Amniotic stem cell (primary cell): ENCODE results near the gene AP3S2.
"Not testable (repeated sequence)": the region's sequence is repeated elsewhere in the genome, so short reads cannot be mapped to it uniquely, and the experiment has no call there.

Experiments used
- DNase-seq: peaks from one replicate; lab custom pipeline; 2025; lab: John Stamatoyannopoulos, UW

The AP3S2 gene

DNA sequence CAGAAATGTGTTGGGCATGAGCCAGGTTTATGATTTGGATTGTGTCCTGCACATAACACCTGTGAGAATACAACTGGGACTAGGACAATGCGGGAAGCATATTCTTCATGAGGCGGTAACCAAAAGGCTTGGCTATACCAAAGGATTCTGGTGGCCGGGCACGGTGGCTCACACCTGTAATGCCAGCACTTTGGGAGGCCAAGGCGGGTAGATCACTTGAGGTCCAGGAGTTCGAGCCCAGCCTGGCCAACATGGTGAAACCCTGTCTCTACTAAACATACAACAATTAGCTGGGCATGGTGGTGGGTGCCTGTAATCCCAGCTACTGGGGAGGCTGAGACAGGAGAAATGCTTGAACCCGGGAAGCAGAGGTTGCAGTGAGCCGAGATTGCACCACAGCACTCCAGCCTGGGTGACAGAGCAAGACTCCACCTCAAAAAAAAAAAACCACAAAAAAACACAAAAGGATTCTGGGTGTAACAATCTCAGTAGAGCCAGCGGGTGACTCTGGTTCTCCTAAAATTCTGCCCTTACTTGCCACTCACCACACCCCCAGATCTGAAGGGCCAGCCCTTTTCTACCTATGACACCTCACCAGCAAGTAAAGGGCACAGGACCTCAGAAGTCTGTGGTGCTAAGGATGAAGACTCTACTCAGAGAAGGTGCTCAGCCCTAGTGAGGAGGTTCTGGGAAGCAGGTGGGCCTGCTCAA is 59.2 kb downstream of the AP3S2 start:
- DNase-seq: not testable (repeated sequence)

- no peak for DNase-seq
Observed at GRCh38 chr15:89833966-89834365, 59.8 kb downstream of the AP3S2 start.

DNA sequence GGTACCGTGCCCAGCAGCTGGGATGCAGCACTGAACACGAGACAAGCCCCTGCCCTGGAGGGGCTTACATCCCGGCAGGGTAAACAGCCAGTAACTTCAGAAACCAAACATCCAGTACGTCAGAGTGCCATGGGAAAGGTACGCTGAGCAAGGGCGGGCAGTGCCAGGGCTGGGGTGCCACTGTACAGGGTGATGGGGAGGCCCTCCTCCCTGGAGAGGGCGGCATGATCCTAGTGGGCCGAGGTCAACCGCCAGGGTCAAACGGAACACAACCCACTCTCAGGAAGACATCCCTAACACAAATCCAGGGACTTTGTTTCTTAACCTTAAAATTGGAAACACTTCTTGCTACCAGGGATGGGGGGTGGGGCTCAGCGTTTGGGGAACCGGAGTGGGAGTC is 63.2 kb downstream of the AP3S2 start:
- DNase-seq: no peak

GRCh38 chr15:89829616-89830440 is 64.0 kb downstream of the AP3S2 start:
- no peak for DNase-seq

- DNase-seq: no peak
Observed at GRCh38 chr15:89829161-89829560, 64.6 kb downstream of the AP3S2 start.

GRCh38 chr15:89828281-89829145 is 65.3 kb downstream of the AP3S2 start:
- DNase-seq: no peak

- DNase-seq: no peak
Observed at GRCh38 chr15:89827829-89828228, 66.0 kb downstream of the AP3S2 start.

DNA sequence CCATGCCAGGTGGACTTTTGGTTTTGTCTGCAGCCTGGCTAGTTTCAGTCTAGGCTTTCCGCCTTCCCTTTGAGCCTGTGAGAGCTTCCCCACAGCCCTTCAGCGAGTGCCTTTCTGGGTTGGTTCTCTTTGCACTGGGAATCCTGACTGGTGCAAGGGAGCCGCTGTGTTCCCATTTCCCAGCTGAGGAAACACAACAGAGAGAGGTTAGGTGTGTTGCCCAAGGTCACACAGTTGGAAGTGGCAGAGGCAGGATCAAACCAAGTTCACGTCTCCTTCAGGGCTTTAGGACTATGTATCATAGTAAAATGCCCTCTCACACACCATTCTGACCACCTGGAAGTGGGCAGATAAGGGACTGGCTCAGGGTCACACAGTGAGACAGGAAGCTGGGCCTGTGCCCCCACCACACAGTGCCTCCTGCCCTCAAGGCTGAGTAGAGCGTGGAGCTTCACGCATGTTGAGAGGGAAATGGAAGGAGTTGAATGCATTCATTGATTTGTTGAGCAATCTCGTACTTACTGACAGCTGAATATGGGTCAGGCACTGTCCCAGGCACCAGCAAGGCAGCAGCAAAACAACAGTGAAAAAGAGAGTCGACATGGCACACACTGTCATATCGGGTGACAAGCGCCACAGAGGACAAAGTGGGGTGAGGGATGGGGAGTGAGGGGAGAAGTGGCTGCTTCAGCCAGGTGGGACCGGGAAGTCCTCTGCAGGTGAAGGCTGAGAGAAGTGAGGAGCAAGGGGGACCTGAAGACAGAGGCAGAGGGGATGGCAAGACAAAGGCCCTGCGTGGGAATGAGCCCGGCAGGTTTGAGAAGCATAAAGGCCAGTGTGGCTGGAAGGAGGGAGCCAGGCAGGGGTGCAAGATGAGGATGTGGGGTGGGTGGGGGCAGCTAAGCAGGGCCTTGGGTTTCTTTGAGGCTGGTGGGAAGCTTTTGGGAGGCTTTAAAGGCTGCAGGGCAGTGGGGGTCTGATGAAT is 66.8 kb downstream of the AP3S2 start:
- DNase-seq: no peak

GRCh38 chr15:89825271-89825940 is 68.4 kb downstream of the AP3S2 start:
- no peak for DNase-seq

- DNase-seq: no peak
Observed at GRCh38 chr15:89824607-89824867, 69.3 kb downstream of the AP3S2 start.

- DNase-seq: no peak
Observed at GRCh38 chr15:89823836-89824606, 69.8 kb downstream of the AP3S2 start.

DNA sequence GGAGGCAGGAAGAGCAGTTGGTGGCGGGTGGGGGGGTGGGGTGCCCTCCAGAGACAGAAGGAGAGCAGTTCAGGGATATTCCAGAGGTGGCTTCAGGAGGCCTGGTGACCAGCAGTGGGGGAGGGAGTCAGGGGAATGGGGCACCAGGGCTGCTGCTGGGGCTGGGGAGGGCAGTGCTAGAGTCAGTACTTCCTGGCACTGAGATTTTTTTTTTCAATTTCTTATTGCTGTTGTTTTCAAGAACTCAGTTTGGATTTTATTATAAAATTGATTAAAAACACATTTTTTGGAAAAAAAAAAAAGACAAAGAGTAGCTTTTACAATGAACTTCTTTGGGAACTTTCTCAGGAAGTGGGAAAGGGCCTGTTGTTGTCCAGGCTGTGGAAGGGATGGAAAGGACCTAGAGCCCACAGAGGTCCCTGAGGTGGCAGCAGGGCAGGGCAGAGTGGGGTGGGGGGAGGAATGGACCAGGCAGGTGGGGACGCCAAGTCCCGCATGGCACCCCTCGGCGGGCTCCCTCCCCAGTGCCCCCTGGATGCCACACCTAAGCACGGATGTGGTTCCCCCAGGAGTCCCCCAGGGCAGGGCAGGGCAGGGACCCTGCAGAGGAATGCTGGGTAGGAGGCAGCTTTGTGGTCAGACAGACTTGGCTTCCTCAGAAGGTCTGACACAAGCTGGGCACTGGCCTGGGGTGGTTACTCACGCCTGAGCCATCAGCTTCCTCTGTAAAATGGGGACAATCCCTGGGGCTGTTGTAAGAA is 70.7 kb downstream of the AP3S2 start:
- no peak for DNase-seq

DNA sequence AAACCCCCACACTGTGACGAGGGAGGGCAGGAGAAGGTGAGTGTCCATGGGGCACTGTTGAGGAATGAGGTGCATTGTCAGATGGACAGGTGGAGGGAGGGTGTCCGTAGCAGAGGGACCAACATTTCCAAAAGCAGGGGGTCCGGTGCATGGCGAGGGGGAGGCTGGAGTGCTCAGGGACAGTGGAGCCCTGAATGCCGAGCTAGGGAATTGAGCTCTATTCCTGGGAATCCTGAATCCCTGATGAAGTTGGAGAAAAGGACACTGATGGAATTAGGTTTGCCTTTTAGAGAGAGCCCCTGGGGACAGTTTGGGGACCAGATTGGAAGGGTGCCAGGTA is 71.2 kb downstream of the AP3S2 start:
- no peak for DNase-seq

- no peak for DNase-seq
Observed at GRCh38 chr15:89822026-89822425, 71.8 kb downstream of the AP3S2 start.

DNA sequence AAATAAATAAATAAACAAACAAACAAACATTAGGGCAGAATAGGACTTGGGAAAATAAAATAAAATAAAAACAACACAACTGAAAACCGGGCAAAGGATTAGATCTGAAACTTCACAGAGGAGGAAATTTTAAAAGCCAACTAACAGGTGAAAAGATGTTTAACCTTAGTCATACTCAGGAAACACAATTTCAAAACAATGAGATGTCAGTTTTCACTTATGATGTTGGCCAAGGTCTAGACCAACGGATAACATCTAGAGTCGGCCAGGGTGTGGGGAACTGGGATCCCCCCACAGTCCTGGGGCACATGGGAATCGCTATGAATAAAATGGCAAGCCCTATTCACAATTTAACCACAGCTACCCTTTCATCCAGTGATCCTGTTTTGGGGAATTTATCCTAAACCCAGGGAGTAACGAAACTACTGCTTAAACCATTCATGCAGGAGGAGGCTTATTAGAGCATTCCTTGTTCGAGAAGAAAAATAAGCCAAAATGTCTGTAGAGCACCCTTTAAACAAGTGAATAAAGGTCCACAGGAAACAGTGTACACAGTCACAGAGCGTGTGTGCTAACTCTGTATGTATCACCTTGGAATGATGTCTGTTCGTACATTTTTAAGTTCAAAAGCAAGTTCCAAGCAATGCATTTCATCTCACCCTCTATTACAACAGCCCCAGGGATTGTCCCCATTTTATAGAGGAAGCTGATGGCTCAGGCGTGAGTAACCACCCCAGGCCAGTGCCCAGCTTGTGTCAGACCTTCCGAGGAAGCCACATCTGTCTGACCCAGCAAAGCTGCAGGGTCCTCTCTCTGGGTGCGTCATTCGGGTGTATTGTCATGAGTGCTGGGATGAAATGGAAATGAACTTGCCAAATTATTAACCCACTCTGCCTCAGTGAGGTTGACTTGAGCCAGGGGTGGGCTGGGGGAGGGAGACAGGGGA is 72.9 kb downstream of the AP3S2 start:
- no peak for DNase-seq

DNA sequence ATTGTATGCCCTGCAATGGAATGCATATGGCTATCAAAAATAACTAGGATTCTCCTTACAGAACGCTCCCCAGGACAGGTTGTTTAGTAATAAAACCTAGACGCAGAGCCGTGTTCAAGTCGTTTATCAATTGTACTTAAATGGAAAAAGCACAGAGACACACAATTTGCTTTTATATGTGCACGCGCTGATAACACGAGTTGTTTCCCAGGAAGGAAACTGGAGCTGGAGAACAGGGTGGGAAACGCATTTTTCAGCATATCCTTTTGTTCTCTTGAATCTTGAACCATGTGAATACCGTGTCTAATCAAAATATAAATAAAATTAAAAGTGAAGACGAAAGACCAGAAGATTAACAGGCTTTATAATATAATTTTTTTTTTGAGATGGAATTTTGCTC is 75.5 kb downstream of the AP3S2 start:
- no peak for DNase-seq

GRCh38 chr15:89817701-89818280 is 76.0 kb downstream of the AP3S2 start:
- no peak for DNase-seq

GRCh38 chr15:89815769-89816168 is 78.0 kb downstream of the AP3S2 start:
- no peak for DNase-seq
